ENCODE data around the gene FBXO17. TPM values are rescaled to one million over a fixed set of nuclear protein-coding genes. Genes with fewer than 3 reads are reported as not detected.
A peak's percentile ranks its signal among the peaks of the same experiment; 100 is the strongest.

The FBXO17 gene
- total and polyA plus RNA-seq, 2 of the 13 experiments (the other 11 are each of a cell fraction or from before 2014, with no cell fraction given), result 22.1 to 58.7 TPM

- TF ChIP-seq BRD4 (CRISPR knock-in tag; IDR thresholded peaks at IDR 0.05), result 0 out of 2 replicates have a peak, but pooled peaks have one; percentile 33
- TF ChIP-seq, protein P1, sequence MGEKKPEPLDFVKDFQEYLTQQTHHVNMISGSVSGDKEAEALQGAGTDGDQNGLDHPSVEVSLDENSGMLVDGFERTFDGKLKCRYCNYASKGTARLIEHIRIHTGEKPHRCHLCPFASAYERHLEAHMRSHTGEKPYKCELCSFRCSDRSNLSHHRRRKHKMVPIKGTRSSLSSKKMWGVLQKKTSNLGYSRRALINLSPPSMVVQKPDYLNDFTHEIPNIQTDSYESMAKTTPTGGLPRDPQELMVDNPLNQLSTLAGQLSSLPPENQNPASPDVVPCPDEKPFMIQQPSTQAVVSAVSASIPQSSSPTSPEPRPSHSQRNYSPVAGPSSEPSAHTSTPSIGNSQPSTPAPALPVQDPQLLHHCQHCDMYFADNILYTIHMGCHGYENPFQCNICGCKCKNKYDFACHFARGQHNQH (CRISPR knock-in tag; IDR thresholded peaks at IDR 0.05), result no peak; the same call in 1 of the 2 replicates
- no peak for TF ChIP-seq ZNF24 (IDR thresholded peaks at IDR 0.05)
- TF ChIP-seq BCLAF1 (IDR thresholded peaks at IDR 0.05), result no peak
- TF ChIP-seq PPARG (CRISPR knock-in tag; conservative IDR thresholded peaks at IDR 0.05), result peak; percentile 54
- TF ChIP-seq, protein P2, sequence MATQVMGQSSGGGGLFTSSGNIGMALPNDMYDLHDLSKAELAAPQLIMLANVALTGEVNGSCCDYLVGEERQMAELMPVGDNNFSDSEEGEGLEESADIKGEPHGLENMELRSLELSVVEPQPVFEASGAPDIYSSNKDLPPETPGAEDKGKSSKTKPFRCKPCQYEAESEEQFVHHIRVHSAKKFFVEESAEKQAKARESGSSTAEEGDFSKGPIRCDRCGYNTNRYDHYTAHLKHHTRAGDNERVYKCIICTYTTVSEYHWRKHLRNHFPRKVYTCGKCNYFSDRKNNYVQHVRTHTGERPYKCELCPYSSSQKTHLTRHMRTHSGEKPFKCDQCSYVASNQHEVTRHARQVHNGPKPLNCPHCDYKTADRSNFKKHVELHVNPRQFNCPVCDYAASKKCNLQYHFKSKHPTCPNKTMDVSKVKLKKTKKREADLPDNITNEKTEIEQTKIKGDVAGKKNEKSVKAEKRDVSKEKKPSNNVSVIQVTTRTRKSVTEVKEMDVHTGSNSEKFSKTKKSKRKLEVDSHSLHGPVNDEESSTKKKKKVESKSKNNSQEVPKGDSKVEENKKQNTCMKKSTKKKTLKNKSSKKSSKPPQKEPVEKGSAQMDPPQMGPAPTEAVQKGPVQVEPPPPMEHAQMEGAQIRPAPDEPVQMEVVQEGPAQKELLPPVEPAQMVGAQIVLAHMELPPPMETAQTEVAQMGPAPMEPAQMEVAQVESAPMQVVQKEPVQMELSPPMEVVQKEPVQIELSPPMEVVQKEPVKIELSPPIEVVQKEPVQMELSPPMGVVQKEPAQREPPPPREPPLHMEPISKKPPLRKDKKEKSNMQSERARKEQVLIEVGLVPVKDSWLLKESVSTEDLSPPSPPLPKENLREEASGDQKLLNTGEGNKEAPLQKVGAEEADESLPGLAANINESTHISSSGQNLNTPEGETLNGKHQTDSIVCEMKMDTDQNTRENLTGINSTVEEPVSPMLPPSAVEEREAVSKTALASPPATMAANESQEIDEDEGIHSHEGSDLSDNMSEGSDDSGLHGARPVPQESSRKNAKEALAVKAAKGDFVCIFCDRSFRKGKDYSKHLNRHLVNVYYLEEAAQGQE (IDR thresholded peaks at IDR 0.05; ENCODE audit: borderline replicate concordance in 1 of 2, low read depth in 1 of 2, low read length in 2 of 2), result no peak; a peak in 1 of 4 replicates
- TF ChIP-seq ZNF672 (CRISPR knock-in tag; IDR thresholded peaks at IDR 0.05), result no peak
- TF ChIP-seq, protein P3, sequence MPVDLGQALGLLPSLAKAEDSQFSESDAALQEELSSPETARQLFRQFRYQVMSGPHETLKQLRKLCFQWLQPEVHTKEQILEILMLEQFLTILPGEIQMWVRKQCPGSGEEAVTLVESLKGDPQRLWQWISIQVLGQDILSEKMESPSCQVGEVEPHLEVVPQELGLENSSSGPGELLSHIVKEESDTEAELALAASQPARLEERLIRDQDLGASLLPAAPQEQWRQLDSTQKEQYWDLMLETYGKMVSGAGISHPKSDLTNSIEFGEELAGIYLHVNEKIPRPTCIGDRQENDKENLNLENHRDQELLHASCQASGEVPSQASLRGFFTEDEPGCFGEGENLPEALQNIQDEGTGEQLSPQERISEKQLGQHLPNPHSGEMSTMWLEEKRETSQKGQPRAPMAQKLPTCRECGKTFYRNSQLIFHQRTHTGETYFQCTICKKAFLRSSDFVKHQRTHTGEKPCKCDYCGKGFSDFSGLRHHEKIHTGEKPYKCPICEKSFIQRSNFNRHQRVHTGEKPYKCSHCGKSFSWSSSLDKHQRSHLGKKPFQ (CRISPR knock-in tag; IDR thresholded peaks at IDR 0.05; ENCODE audit: insufficient replicate concordance), result no peak
- TF ChIP-seq, protein P4, sequence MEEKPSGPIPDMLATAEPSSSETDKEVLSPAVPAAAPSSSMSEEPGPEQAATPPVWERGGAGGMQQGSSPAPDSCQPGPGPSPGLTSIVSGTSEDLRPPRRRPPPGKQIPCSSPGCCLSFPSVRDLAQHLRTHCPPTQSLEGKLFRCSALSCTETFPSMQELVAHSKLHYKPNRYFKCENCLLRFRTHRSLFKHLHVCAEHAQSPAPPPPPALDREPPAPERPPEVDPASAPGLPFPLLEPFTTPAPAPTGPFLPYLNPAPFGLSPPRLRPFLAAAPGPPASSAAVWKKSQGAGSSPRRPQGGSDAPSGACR (CRISPR knock-in tag; IDR thresholded peaks at IDR 0.05), result no peak
- no peak for TF ChIP-seq HOMEZ (CRISPR knock-in tag; IDR thresholded peaks at IDR 0.05; ENCODE audit: low read depth)
- no peak for TF ChIP-seq ZNF496 (CRISPR knock-in tag; IDR thresholded peaks at IDR 0.05; ENCODE audit: insufficient replicate concordance)
- no peak for TF ChIP-seq ZNF235 (CRISPR knock-in tag; IDR thresholded peaks at IDR 0.05; ENCODE audit: borderline replicate concordance)
- TF ChIP-seq ZFP37 (CRISPR knock-in tag; IDR thresholded peaks at IDR 0.05; ENCODE audit: borderline replicate concordance), result no peak
- TF ChIP-seq ZNF501 (CRISPR knock-in tag; IDR thresholded peaks at IDR 0.05), result peak; percentile 91
- no peak for TF ChIP-seq HMG20B (CRISPR knock-in tag; conservative IDR thresholded peaks at IDR 0.05)
- no peak for TF ChIP-seq ZNF776 (CRISPR knock-in tag; IDR thresholded peaks at IDR 0.05)
- TF ChIP-seq SMARCE1 (IDR thresholded peaks at IDR 0.05; ENCODE audit: borderline replicate concordance), result no peak
These were observed 45.4 kb downstream of the FBXO17 start, which contains the start of gene SARS2 (continued) for GRCh38 chr19:38929929-38930775.
